HK-2 (cell line): ENCODE results near the gene BHMT.
"Not testable (repeated sequence)": the region's sequence is repeated elsewhere in the genome, so short reads cannot be mapped to it uniquely, and the experiment has no call there.

Experiments
- DNase-seq: peaks from one replicate; pipeline ENCODE4 v3.0.0-alpha.2; 2018; ENCODE audit not compliant: unreplicated experiment

The BHMT gene

GRCh38 chr5:79172269-79172668 is 60.7 kb downstream of the BHMT start:
- DNase-seq: no peak

- no peak for DNase-seq
These were observed 62.0 kb downstream of the BHMT start for GRCh38 chr5:79173626-79174025.

- not testable (repeated sequence) for DNase-seq
These were observed 68.8 kb downstream of the BHMT start for GRCh38 chr5:79180449-79180848.

- DNase-seq: no peak
These were observed 69.9 kb downstream of the BHMT start for GRCh38 chr5:79181419-79182022.
